H1 (cell line): ENCODE results near the gene HMGB1. TPM values are rescaled to one million over a fixed set of nuclear protein-coding genes. Genes with fewer than 3 reads are reported as not detected.

Experiments
- CTCF ChIA-PET: fragments of 300-600 bp; sonication (Branson Sonifier 250); formaldehyde crosslinking; loops from one replicate; lab custom pipeline; 2021; ENCODE audit not compliant: partially characterized antibody; lab: Charles Lee
- POLR2A ChIA-PET: fragments of 300-600 bp; sonication (Branson Sonifier 250); formaldehyde crosslinking; loops from one replicate; lab custom pipeline; 2021; ENCODE audit warnings: inconsistent platforms; ENCODE audit not compliant: partially characterized antibody; lab: Charles Lee
- DNase-seq, 2 experiments: peaks; one replicate each; pipeline versions ENCODE4 v3.0.0 to v3.0.0-alpha.2; 2010 to 2022; ENCODE audit warnings: low spot score in 2 of 2, low read depth in 1 of 2, mixed read lengths in 1 of 2
- FAIRE-seq: peaks from 2 replicates; lab custom pipeline; 2011; peaks lifted over from hg19 to GRCh38; lab: Jason Lieb, UNC
- H2AFZ ChIP-seq: 2 replicates; pipeline ENCODE4 v1.8.1; 2012; ENCODE audit warnings: low read length, inconsistent platforms
- H2AK5ac ChIP-seq: 2 replicates; pipeline ENCODE4 v1.6.1; 2013; ENCODE audit warnings: low read depth, low read length
- H2BK120ac ChIP-seq: replicated peaks from 2 replicates; pipeline ENCODE3; 2013; ENCODE audit warnings: low read depth, low read length, inconsistent platforms
- H2BK12ac ChIP-seq: 2 replicates; pipeline ENCODE4 v1.6.1; 2013; ENCODE audit warnings: low read depth, low read length
- H2BK15ac ChIP-seq: 2 replicates; pipeline ENCODE4 v1.6.1; 2013; ENCODE audit warnings: low read length
- H2BK20ac ChIP-seq: 2 replicates; pipeline ENCODE4 v1.6.1; 2013; ENCODE audit warnings: low read length
- H2BK5ac ChIP-seq: 2 replicates; pipeline ENCODE4 v1.6.1; 2013; ENCODE audit warnings: low read depth, low read length
- H3K14ac ChIP-seq: 2 replicates; pipeline ENCODE4 v1.6.1; 2013; ENCODE audit warnings: inconsistent platforms; ENCODE audit not compliant: insufficient read length
- H3K18ac ChIP-seq: 2 replicates; pipeline ENCODE4 v1.6.1; 2013; ENCODE audit warnings: low read length; ENCODE audit errors: extremely low read depth
- H3K23ac ChIP-seq: 2 replicates; pipeline ENCODE4 v1.6.1; 2013; ENCODE audit warnings: inconsistent platforms; ENCODE audit not compliant: insufficient read length
- H3K23me2 ChIP-seq: 2 replicates; pipeline ENCODE4 v1.6.1; 2013; ENCODE audit warnings: low read depth, low read length
- H3K27ac ChIP-seq: 2 replicates; pipeline ENCODE4 v1.6.1; 2011; ENCODE audit warnings: low read depth, low read length, inconsistent platforms
- H3K27me3 ChIP-seq, 4 experiments: replicated peaks in 1 of 4; 1 replicate in 1 of 4; 2 replicates in 3 of 4; pipeline versions ENCODE4 v1.6.1 to v1.8.1; 2011 to 2013; ENCODE audit warnings: low read length in 3 of 4, mild to moderate bottlenecking in 3 of 4, inconsistent platforms in 2 of 4, mixed read lengths in 2 of 4, moderate library complexity in 1 of 4; ENCODE audit not compliant: control insufficient read depth in 3 of 4, insufficient read depth in 3 of 4; ENCODE audit errors: extremely low read depth in 1 of 4
- H3K36me3 ChIP-seq, 4 experiments: 2 replicates each; pipeline versions ENCODE4 v1.6.1 to v1.8.1; 2011 to 2013; ENCODE audit warnings: mild to moderate bottlenecking in 4 of 4, low read length in 3 of 4, moderate library complexity in 2 of 4, control low read depth in 1 of 4, inconsistent platforms in 1 of 4; ENCODE audit not compliant: insufficient read depth in 4 of 4, control insufficient read depth in 2 of 4
- H3K4ac ChIP-seq: replicated peaks from 2 replicates; pipeline ENCODE3; 2013; ENCODE audit warnings: low read length, low read depth, mixed read lengths, inconsistent platforms; ENCODE audit not compliant: insufficient read length
- H3K4me1 ChIP-seq, 4 experiments: replicated peaks in 1 of 4; 1 replicate in 1 of 4; 2 replicates in 3 of 4; pipeline versions ENCODE4 v1.6.1 to v1.8.1; 2011 to 2013; ENCODE audit warnings: low read length in 3 of 4, inconsistent platforms in 2 of 4, mixed read lengths in 1 of 4; ENCODE audit not compliant: insufficient read depth in 4 of 4, control insufficient read depth in 3 of 4
- H3K4me2 ChIP-seq, 2 experiments: 2 replicates each; pipeline versions ENCODE4 v1.6.1 to v1.8.1; 2011 to 2013; ENCODE audit warnings: low read depth in 2 of 2, low read length in 2 of 2, control low read depth in 1 of 2, inconsistent platforms in 1 of 2, mild to moderate bottlenecking in 1 of 2; ENCODE audit not compliant: insufficient read depth in 1 of 2
- H3K4me3 ChIP-seq, 4 experiments: fragments of 200-600, 300-600 bp in 1 of 4; sonication (generic), shearing (Covaris generic), sonication (Bioruptor Twin) in 1 of 4; 2 replicates each; pipeline versions ENCODE4 v1.5.1 to v1.8.1; 2011 to 2016; ENCODE audit warnings: low read length in 4 of 4, low read depth in 3 of 4, control low read depth in 2 of 4, inconsistent platforms in 2 of 4, mild to moderate bottlenecking in 2 of 4, mixed read lengths in 1 of 4, moderate library complexity in 1 of 4; ENCODE audit not compliant: insufficient read depth in 2 of 4; ENCODE audit errors: extremely low read depth in 1 of 4
- H3K56ac ChIP-seq: replicated peaks from 2 replicates; pipeline ENCODE3; 2013; ENCODE audit warnings: low read depth, mild to moderate bottlenecking, mixed read lengths, low read length, inconsistent platforms; ENCODE audit not compliant: insufficient read length
- H3K79me1 ChIP-seq: 2 replicates; pipeline ENCODE4 v1.6.1; 2013; ENCODE audit warnings: low read depth, low read length, control low read depth
- H3K79me2 ChIP-seq, 2 experiments: 2 replicates each; pipeline versions ENCODE4 v1.6.1 to v1.8.1; 2012 to 2013; ENCODE audit warnings: low read length in 2 of 2, mild to moderate bottlenecking in 2 of 2, inconsistent platforms in 1 of 2; ENCODE audit not compliant: insufficient read depth in 2 of 2, control insufficient read depth in 1 of 2
- H3K9ac ChIP-seq, 4 experiments: replicated peaks in 1 of 4; 1 replicate in 1 of 4; 2 replicates in 3 of 4; pipeline versions ENCODE4 v1.6.1 to v1.8.1; 2011 to 2013; ENCODE audit warnings: low read depth in 3 of 4, low read length in 3 of 4, control low read depth in 2 of 4, mild to moderate bottlenecking in 2 of 4, moderate library complexity in 2 of 4, inconsistent platforms in 1 of 4; ENCODE audit errors: extremely low read depth in 1 of 4
- H3K9me3 ChIP-seq, 2 experiments: 2 replicates each; pipeline versions ENCODE4 v1.6.1 to v1.8.1; 2012 to 2013; ENCODE audit warnings: mild to moderate bottlenecking in 2 of 2, moderate library complexity in 2 of 2, control low read depth in 1 of 2, inconsistent platforms in 1 of 2, low read depth in 1 of 2, low read length in 1 of 2, mixed read lengths in 1 of 2; ENCODE audit not compliant: insufficient read depth in 2 of 2
- H4K20me1 ChIP-seq, 2 experiments: replicated peaks in 1 of 2; 2 replicates each; pipeline versions ENCODE3 to v1.8.1; 2011 to 2013; ENCODE audit warnings: inconsistent platforms in 2 of 2, low read length in 2 of 2, mild to moderate bottlenecking in 1 of 2; ENCODE audit not compliant: insufficient read depth in 2 of 2, control insufficient read depth in 1 of 2
- H4K5ac ChIP-seq: 2 replicates; pipeline ENCODE4 v1.6.1; 2013; ENCODE audit warnings: low read length, low read depth, mixed read lengths, inconsistent platforms; ENCODE audit not compliant: insufficient read length
- H4K8ac ChIP-seq: 2 replicates; pipeline ENCODE4 v1.8.0; 2013; ENCODE audit warnings: mild to moderate bottlenecking, moderate library complexity, low read length, inconsistent platforms; ENCODE audit not compliant: insufficient read depth; ENCODE audit errors: extremely low read depth
- H4K91ac ChIP-seq: replicated peaks from 2 replicates; pipeline ENCODE3; 2013; ENCODE audit warnings: low read length, mixed read lengths, inconsistent platforms; ENCODE audit not compliant: insufficient read length
- BRCA1 ChIP-seq: IDR thresholded peaks from 2 replicates; pipeline ENCODE4 v1.6.1; 2012; ENCODE audit warnings: low read depth, low read length, improper control_type of control experiment
- KDM4A ChIP-seq: IDR thresholded peaks from one replicate; pipeline ENCODE4 v1.7.1; 2012; ENCODE audit warnings: low read depth, mild to moderate bottlenecking, moderate library complexity, low read length, inconsistent platforms; ENCODE audit not compliant: severe bottlenecking
- WGBS, 2 experiments: shearing (Covaris generic) in 1 of 2; methylation state at CpG; one replicate each; pipeline versions ENCODE4 v1.1.6 to v1.1.7; 2013 to 2015; ENCODE audit warnings: low lambda C conversion rate in 2 of 2, mixed read lengths in 2 of 2, inconsistent platforms in 1 of 2, low coverage in 1 of 2, missing lambda C conversion rate in 1 of 2; ENCODE audit not compliant: insufficient replicate concordance in 2 of 2, insufficient coverage in 1 of 2, insufficient read length in 1 of 2; ENCODE audit errors: extremely low coverage in 1 of 2, missing lambda C conversion rate in 1 of 2; 5-methylcytosine and 5-hydroxymethylcytosine counted together
- polyA plus RNA-seq, 7 experiments: library from polyadenylated mRNA; depleted of rRNA in 3 of 7; stranded (reverse) in 5 of 7; unstranded in 2 of 7; fragments of >200 nt in 5 of 7; fragments of 200-250 nt in 2 of 7; gene quantifications; 1 replicate in 5 of 7; 2 replicates in 1 of 7; 4 replicates in 1 of 7; pipeline versions ENCODE4 v1.2.1 to v1.2.3, GENCODE V29; 2011 to 2013; ENCODE audit warnings: missing spikeins in 2 of 7, mixed read lengths in 2 of 7
- total RNA-seq: library from RNA; stranded (reverse); fragmentation: NEBNext Ultra II Directional; extraction: Animal tissue kit (Norgen Biotek cat#: 25700); gene quantifications from 2 replicates; pipeline ENCODE4 v1.2.1, GENCODE V29; 2021

HMGB1 gene
- total and polyA plus RNA-seq, 2 of the 8 experiments (the other 6 are each of a cell fraction or from before 2014, with no cell fraction given): 123 to 776 TPM

DNA sequence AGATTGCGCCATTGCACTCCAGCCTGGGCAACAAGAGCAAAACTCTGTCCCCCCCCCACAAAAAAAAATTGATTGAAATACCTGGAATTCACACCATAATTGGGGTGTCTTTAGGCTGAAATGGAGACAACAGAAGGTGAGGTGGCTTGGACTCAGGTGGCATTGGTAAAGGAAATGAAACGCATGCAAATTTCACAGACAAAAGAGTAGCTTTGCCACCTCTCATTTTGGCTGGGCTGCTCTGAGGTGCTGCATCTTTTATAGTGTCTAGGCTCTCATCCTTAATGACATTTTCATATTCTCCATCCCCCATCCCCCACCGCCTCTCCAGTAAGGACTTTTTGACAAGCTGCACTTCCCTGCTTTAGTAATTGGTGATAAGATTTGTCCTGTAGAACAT, 36.5 kb downstream of the HMGB1 start:
- Histone ChIP-seq H4K8ac (no peak overlapping the region), H2BK120ac (no peak overlapping the region), H3K9ac (no peak overlapping the region), H2BK5ac (no peak overlapping the region), H3K27me3 (no peaks in the 10 kb centered on the region), H4K91ac (no peak overlapping the region), H3K23ac (no peak overlapping the region), H2BK20ac (no peak overlapping the region), H3K36me3 (no peaks in the 10 kb centered on the region), H3K79me2 (no peaks in the 10 kb centered on the region), H3K4ac (no peak overlapping the region), H2BK15ac (no peak overlapping the region), H3K4me2 (no peak overlapping the region), H3K18ac (no peak overlapping the region), H3K4me3 (no peak overlapping the region), H3K27ac (no peak overlapping the region), H3K79me1 (no peaks in the 10 kb centered on the region), H3K56ac (no peak overlapping the region), H3K23me2 (no peaks in the 10 kb centered on the region), H3K9me3 (no peaks in the 10 kb centered on the region), H3K4me1 (no peaks in the 10 kb centered on the region), H4K20me1 (no peaks in the 10 kb centered on the region), H3K14ac (no peak overlapping the region), H2BK12ac (no peak overlapping the region), H4K5ac (no peak overlapping the region), H2AK5ac (no peak overlapping the region), H2AFZ (no peak overlapping the region)
- WGBS, 2 experiments: 85% methylated on average over 3 of the region's 3 CpGs; no CpG with 5 or more reads in 1 of the 2 experiments
- ChIA-PET CTCF (interaction anchor here (0.6 kb wide), 2 partner anchors 33 to 153 kb away, joined by 3 to 6 read pairs; no protein-coding TSS in a partner anchor), POLR2A (interaction anchor here (0.7 to 1.0 kb wide), 2 partner anchors 9 to 958 kb away, joined by 3 to 5 read pairs; no protein-coding TSS in a partner anchor)
- DNase-seq (no peak), FAIRE-seq (no peak)
- TF ChIP-seq KDM4A (no peak), BRCA1 (no peak)
